Ovary (tissue), 10 donors: ENCODE results near the gene ABLIM1. TPM values are rescaled to one million over a fixed set of nuclear protein-coding genes. Genes with fewer than 3 reads are reported as not detected.

Source experiments
- DNase-seq, 5 donors: peaks; one replicate each; pipeline ENCODE4 v3.0.0-alpha.2; 2019 to 2020
- H3K27ac ChIP-seq, 2 donors: fragments of 200-600 bp; one replicate each; pipeline versions ENCODE4 v1.5.1 to v1.8.0; 2019 to 2022
- H3K27me3 ChIP-seq: fragments of 200-600 bp; one replicate; pipeline ENCODE4 v1.8.0; 2022
- H3K36me3 ChIP-seq: fragments of 200-600 bp; sonication (generic); one replicate; pipeline ENCODE4 v1.5.1; 2019
- H3K4me1 ChIP-seq: one replicate; pipeline ENCODE4 v1.8.1; 2013; ENCODE audit warnings: mild to moderate bottlenecking, moderate library complexity; ENCODE audit not compliant: insufficient read depth
- H3K4me3 ChIP-seq: fragments of 200-600 bp; sonication (generic); one replicate; pipeline ENCODE4 v1.5.1; 2017
- H3K9me3 ChIP-seq, 2 donors: fragments of 200-600 bp in 1 of 2; sonication (generic) in 1 of 2; one replicate each; pipeline versions ENCODE4 v1.5.1 to v1.8.1; 2013 to 2019; ENCODE audit warnings: mild to moderate bottlenecking in 1 of 2, moderate library complexity in 1 of 2
- EP300 ChIP-seq: sonication (generic); formaldehyde crosslinking; IDR thresholded peaks from one replicate; pipeline ENCODE4 v1.6.1; 2017; ENCODE audit warnings: antibody characterized with exemption
- POLR2A ChIP-seq: fragments of 450-650 bp; IDR thresholded peaks from one replicate; pipeline ENCODE4 v1.6.1; 2017; ENCODE audit warnings: antibody characterized with exemption, mild to moderate bottlenecking, moderate library complexity
- WGBS, 3 donors: extraction: QIAGEN DNeasy Blood & Tissue Kit in 1 of 3; methylation state at CpG; one replicate each; pipeline versions ENCODE4 v1.1.5 to v1.1.7; 2013 to 2017; 5-methylcytosine and 5-hydroxymethylcytosine counted together
- intact Hi-C, 4 donors: fragments of 100-400 bp; cut with DNase I; formaldehyde crosslinking; loops; one replicate each; pipeline versions ENCODE4 v1.11.0 to v1.15.1; 2022 to 2023
- long read RNA-seq, 3 donors: library from polyadenylated mRNA in 2 of 3; unstranded in 2 of 3; transcript quantifications; one replicate each; pipeline ENCODE4 v2.0.0 and lab custom pipeline, GENCODE V29; 2021 to 2026
- polyA plus RNA-seq, 2 donors: library from polyadenylated mRNA; stranded (reverse); fragments of 200-250 nt in 1 of 2; fragments of 350-450 nt in 1 of 2; fragmentation: Illumina TruSeq in 1 of 2; extraction: RNeasy Lipid Tissue Mini Kit (QIAGEN cat#74804) in 1 of 2; gene quantifications; one replicate each; pipeline ENCODE4 v1.2.3, GENCODE V29; 2013 to 2014
- total RNA-seq, 7 donors: library from RNA; depleted of rRNA in 2 of 7; stranded (reverse); fragments of >200 nt in 2 of 7; fragmentation: NEBNext Ultra II Directional in 3 of 7; extraction: Animal tissue kit (Norgen Biotek cat#: 25700) in 3 of 7; gene quantifications; one replicate each; pipeline versions ENCODE4 v1.1.0 to v1.2.4, GENCODE V29; 2016 to 2023
- TF ChIP-seq, protein P1 (sequence below), 3 donors: fragments of 450-650 bp in 2 of 3; fragments of 200-600 bp in 1 of 3; IDR thresholded peaks; one replicate each; pipeline versions ENCODE4 v1.5.1 to v1.8.0; 2016 to 2022; ENCODE audit warnings: antibody characterized with exemption in 3 of 3, mild to moderate bottlenecking in 1 of 3
- donor health status: DM: no; HTN: no; CAD: no; lungs with moderate emphysema.
- donor health status: DM: no; HTN: no; CAD: no.
- donor health status: Bipolar disorder and iron deficiency.
- donor health status: DM: yes; HTN: yes; CAD: no.
- donor health status: DM: no; HTN: no; CAD: no.
- donor health status: DM: yes; HTN: yes; CAD: no.

Gene ABLIM1
- 100 to 1,000 TPM; 157 to 505 (median 288) TPM for total RNA-seq
- 100 to 1,000 TPM; 155 to 242 TPM for polyA plus RNA-seq
- long read RNA-seq, donor 1, partial matches to known transcripts = 179 of 2,607 reads
- long read RNA-seq, donor 1, other reads (novel, unspliced or antisense) = 2,427 of 2,607 reads
- long read RNA-seq, donor 2 = 0 reads
- long read RNA-seq, donor 3, partial matches to known transcripts = 10 of 238 reads
- long read RNA-seq, donor 3, other reads (novel, unspliced or antisense) = 227 of 238 reads

DNA sequence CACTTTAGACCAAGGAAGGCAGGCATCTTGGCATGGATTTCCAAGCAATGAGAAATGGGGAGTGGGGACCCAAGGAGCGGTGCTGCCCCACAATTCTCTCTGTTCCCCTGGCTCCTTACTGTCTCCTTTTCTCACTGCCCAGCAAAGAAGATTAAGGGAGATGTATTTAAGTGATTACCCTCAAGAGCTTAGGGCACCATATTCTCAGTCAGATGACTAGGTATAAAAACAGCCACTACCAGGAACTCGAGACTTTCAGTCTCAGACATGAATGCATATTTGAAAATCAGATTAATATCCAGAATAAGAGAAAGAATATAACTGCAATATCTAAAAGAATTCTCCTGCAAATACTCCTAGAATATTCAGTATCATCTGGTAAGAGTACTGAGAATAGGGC lies at the start of gene ABLIM1:
ABLIM1 (minus strand) TSS at position 101 of the 400 bp plus-strand sequence; CDS start at position 26, 75 bp downstream.
- intact Hi-C loops = no loop called here

DNA sequence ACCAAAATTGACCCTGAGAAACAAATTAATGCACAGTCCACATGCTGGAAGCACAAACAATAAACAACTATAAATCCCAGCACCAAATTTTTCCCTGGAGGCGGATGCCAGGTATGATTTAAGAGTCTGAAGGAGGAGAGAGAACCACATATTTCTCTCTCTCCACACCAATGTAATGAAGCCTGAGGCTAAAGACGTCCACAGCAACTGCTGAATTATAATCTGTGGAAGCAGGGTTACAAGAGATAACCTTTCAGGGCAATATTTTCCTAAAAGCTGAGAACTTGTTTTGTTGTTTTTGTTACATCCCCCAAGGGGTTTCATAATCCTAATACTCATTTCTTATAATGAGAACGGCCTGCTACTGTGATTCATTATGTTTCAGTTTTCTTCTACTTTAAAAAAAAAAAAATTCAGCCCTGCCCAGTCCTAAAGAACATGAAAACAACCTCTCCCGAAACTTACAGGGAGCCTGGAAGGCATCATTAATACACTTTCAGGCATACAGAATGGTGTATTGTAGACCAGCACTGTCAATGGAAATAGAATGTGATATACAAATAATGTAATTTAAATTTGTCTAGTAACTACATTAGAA lies 48.5 kb upstream of the ABLIM1 start:
- Histone ChIP-seq H3K4me1 (no peaks in the 10 kb centered on the region), H3K4me3 (no peak overlapping the region), H3K27me3 (no peaks in the 10 kb centered on the region), H3K27ac (no peak overlapping the region), H3K36me3 (no peaks in the 10 kb centered on the region), H3K9me3 (no peaks in the 10 kb centered on the region)
- no peak for DNase-seq
- WGBS, 3 donors = 18 to 21% (median 20%) methylated on average over 4 of the region's 4 CpGs
- TF ChIP-seq, protein P1, sequence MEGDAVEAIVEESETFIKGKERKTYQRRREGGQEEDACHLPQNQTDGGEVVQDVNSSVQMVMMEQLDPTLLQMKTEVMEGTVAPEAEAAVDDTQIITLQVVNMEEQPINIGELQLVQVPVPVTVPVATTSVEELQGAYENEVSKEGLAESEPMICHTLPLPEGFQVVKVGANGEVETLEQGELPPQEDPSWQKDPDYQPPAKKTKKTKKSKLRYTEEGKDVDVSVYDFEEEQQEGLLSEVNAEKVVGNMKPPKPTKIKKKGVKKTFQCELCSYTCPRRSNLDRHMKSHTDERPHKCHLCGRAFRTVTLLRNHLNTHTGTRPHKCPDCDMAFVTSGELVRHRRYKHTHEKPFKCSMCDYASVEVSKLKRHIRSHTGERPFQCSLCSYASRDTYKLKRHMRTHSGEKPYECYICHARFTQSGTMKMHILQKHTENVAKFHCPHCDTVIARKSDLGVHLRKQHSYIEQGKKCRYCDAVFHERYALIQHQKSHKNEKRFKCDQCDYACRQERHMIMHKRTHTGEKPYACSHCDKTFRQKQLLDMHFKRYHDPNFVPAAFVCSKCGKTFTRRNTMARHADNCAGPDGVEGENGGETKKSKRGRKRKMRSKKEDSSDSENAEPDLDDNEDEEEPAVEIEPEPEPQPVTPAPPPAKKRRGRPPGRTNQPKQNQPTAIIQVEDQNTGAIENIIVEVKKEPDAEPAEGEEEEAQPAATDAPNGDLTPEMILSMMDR (IDR thresholded peaks at IDR 0.05) = no peak
- no peak for TF ChIP-seq EP300
- no peak for TF ChIP-seq POLR2A
- intact Hi-C loops = loop anchor here in 2 of 4 donors (10.0 kb wide), 1 partner anchor 152 kb away; no protein-coding TSS in a partner anchor

More for the DNA sequence above, at the start of gene ABLIM1:
- WGBS, 3 donors = 89 to 92% (median 92%) methylated on average over 2 of the region's 2 CpGs
- Histone ChIP-seq H3K36me3 (no peaks in the 10 kb centered on the region), H3K27ac (no peak within 1 kb of the TSS), H3K4me3 (no peak within 1 kb of the TSS), H3K27me3 (no peaks in the 10 kb centered on the region), H3K9me3 (no peaks in the 10 kb centered on the region), H3K4me1 (no peaks in the 10 kb centered on the region)
- DNase-seq = no peak
- TF ChIP-seq, protein P1 (IDR thresholded peaks at IDR 0.05) = no peak
- TF ChIP-seq EP300 (no peak), POLR2A (no peak)

DNA sequence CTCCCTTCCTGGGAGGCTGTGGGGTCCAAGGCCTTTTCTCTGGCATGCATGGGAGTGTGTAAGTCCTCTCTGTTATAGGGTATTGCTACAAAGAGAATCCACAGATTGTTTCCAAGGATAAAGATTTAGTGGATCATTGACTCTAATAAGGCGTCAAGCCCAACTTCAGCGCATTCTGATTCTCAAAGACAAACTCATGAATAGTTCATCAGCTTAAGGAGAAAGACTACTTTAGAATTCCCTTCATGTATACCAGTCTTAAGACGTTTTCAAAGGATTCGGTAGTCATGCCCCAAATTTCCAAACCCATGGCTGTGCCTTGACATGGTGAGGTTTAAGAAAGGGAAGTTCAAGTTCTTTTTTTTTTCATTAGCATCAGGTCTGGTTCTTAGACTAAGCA lies 46.6 kb upstream of the ABLIM1 start:
- intact Hi-C loops = loop anchor here in 2 of 4 donors (10.0 kb wide), 1 partner anchor 150 kb away; no protein-coding TSS in a partner anchor
- Histone ChIP-seq H3K4me1 (no peaks in the 10 kb centered on the region), H3K36me3 (no peaks in the 10 kb centered on the region), H3K4me3 (no peak overlapping the region), H3K9me3 (no peaks in the 10 kb centered on the region), H3K27me3 (no peaks in the 10 kb centered on the region), H3K27ac (no peak overlapping the region)
- WGBS, 3 donors = 94 to 96% (median 95%) methylated on average over 4 of the region's 4 CpGs
- no peak for DNase-seq
- TF ChIP-seq EP300 (no peak), POLR2A (no peak)
- TF ChIP-seq, protein P1 (IDR thresholded peaks at IDR 0.05) = no peak

DNA sequence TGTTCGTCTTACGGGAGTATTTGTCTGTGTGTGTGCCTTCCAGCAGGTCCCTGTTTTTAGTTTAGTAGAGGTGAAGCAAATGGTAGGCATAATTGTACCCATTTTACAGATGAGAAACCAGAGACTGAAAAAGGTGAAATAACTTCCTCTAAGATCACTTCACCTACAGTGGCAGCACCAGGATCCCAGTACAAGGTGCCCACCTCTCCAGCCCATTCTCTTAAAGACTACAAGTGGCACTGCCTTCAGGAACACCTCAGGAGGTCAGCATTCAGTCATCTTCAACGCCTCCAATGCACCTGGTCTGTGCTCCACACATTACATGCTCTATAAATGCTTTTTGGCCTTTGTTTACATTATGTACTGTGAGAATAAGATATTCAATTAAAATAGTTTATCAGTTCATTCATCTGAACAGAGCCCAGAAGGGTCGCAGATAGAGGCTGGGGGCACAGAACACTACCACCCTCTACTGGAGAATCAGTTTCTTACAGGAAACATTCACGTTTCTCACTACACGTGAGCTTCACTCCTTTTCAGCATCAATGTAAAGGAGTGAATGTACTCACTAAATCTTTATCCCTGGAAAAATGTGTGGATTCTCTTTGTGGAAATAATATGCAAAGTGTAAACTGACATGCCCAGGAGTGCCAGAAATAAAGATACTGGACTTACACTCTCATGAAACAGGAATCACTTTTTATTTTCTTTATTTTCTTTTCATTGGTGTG lies 45.5 kb upstream of the ABLIM1 start:
- Histone ChIP-seq H3K36me3 (no peaks in the 10 kb centered on the region), H3K9me3 (no peaks in the 10 kb centered on the region), H3K4me1 (no peaks in the 10 kb centered on the region), H3K27ac (no peak overlapping the region), H3K27me3 (no peaks in the 10 kb centered on the region), H3K4me3 (no peak overlapping the region)
- intact Hi-C loops = loop anchor here in 2 of 4 donors (10.0 kb wide), 1 partner anchor 149 kb away; no protein-coding TSS in a partner anchor
- WGBS, 3 donors = 39 to 48% (median 40%) methylated on average over 6 of the region's 6 CpGs
- no peak for TF ChIP-seq EP300
- DNase-seq = no peak
